H1 (cell line): Measurements from ENCODE around the gene VIPR1. TPM values are rescaled to one million over a fixed set of nuclear protein-coding genes. Genes with fewer than 3 reads are reported as not detected.

ENCODE experiments used
- CTCF ChIA-PET: fragments of 300-600 bp; sonication (Branson Sonifier 250); formaldehyde crosslinking; loops from one replicate; lab custom pipeline; 2021; ENCODE audit not compliant: partially characterized antibody; lab: Charles Lee
- POLR2A ChIA-PET: fragments of 300-600 bp; sonication (Branson Sonifier 250); formaldehyde crosslinking; loops from one replicate; lab custom pipeline; 2021; ENCODE audit warnings: inconsistent platforms; ENCODE audit not compliant: partially characterized antibody; lab: Charles Lee
- DNase-seq, 2 experiments: peaks; one replicate each; pipeline versions ENCODE4 v3.0.0 to v3.0.0-alpha.2; 2010 to 2022; ENCODE audit warnings: low spot score in 2 of 2, low read depth in 1 of 2, mixed read lengths in 1 of 2
- FAIRE-seq: peaks from 2 replicates; lab custom pipeline; 2011; peaks lifted over from hg19 to GRCh38; lab: Jason Lieb, UNC
- H2AFZ ChIP-seq: 2 replicates; pipeline ENCODE4 v1.8.1; 2012; ENCODE audit warnings: low read length, inconsistent platforms
- H2AK5ac ChIP-seq: 2 replicates; pipeline ENCODE4 v1.6.1; 2013; ENCODE audit warnings: low read depth, low read length
- H2BK120ac ChIP-seq: replicated peaks from 2 replicates; pipeline ENCODE3; 2013; ENCODE audit warnings: low read depth, low read length, inconsistent platforms
- H2BK12ac ChIP-seq: 2 replicates; pipeline ENCODE4 v1.6.1; 2013; ENCODE audit warnings: low read depth, low read length
- H2BK15ac ChIP-seq: 2 replicates; pipeline ENCODE4 v1.6.1; 2013; ENCODE audit warnings: low read length
- H2BK20ac ChIP-seq: 2 replicates; pipeline ENCODE4 v1.6.1; 2013; ENCODE audit warnings: low read length
- H2BK5ac ChIP-seq: 2 replicates; pipeline ENCODE4 v1.6.1; 2013; ENCODE audit warnings: low read depth, low read length
- H3K14ac ChIP-seq: 2 replicates; pipeline ENCODE4 v1.6.1; 2013; ENCODE audit warnings: inconsistent platforms; ENCODE audit not compliant: insufficient read length
- H3K18ac ChIP-seq: 2 replicates; pipeline ENCODE4 v1.6.1; 2013; ENCODE audit warnings: low read length; ENCODE audit errors: extremely low read depth
- H3K23ac ChIP-seq: 2 replicates; pipeline ENCODE4 v1.6.1; 2013; ENCODE audit warnings: inconsistent platforms; ENCODE audit not compliant: insufficient read length
- H3K23me2 ChIP-seq: 2 replicates; pipeline ENCODE4 v1.6.1; 2013; ENCODE audit warnings: low read depth, low read length
- H3K27ac ChIP-seq: 2 replicates; pipeline ENCODE4 v1.6.1; 2011; ENCODE audit warnings: low read depth, low read length, inconsistent platforms
- H3K27me3 ChIP-seq, 4 experiments: replicated peaks in 1 of 4; 1 replicate in 1 of 4; 2 replicates in 3 of 4; pipeline versions ENCODE4 v1.6.1 to v1.8.1; 2011 to 2013; ENCODE audit warnings: low read length in 3 of 4, mild to moderate bottlenecking in 3 of 4, inconsistent platforms in 2 of 4, mixed read lengths in 2 of 4, moderate library complexity in 1 of 4; ENCODE audit not compliant: control insufficient read depth in 3 of 4, insufficient read depth in 3 of 4; ENCODE audit errors: extremely low read depth in 1 of 4
- H3K36me3 ChIP-seq, 4 experiments: 2 replicates each; pipeline versions ENCODE4 v1.6.1 to v1.8.1; 2011 to 2013; ENCODE audit warnings: mild to moderate bottlenecking in 4 of 4, low read length in 3 of 4, moderate library complexity in 2 of 4, control low read depth in 1 of 4, inconsistent platforms in 1 of 4; ENCODE audit not compliant: insufficient read depth in 4 of 4, control insufficient read depth in 2 of 4
- H3K4ac ChIP-seq: replicated peaks from 2 replicates; pipeline ENCODE3; 2013; ENCODE audit warnings: low read length, low read depth, mixed read lengths, inconsistent platforms; ENCODE audit not compliant: insufficient read length
- H3K4me1 ChIP-seq, 4 experiments: replicated peaks in 1 of 4; 1 replicate in 1 of 4; 2 replicates in 3 of 4; pipeline versions ENCODE4 v1.6.1 to v1.8.1; 2011 to 2013; ENCODE audit warnings: low read length in 3 of 4, inconsistent platforms in 2 of 4, mixed read lengths in 1 of 4; ENCODE audit not compliant: insufficient read depth in 4 of 4, control insufficient read depth in 3 of 4
- H3K4me2 ChIP-seq, 2 experiments: 2 replicates each; pipeline versions ENCODE4 v1.6.1 to v1.8.1; 2011 to 2013; ENCODE audit warnings: low read depth in 2 of 2, low read length in 2 of 2, control low read depth in 1 of 2, inconsistent platforms in 1 of 2, mild to moderate bottlenecking in 1 of 2; ENCODE audit not compliant: insufficient read depth in 1 of 2
- H3K4me3 ChIP-seq, 4 experiments: fragments of 200-600, 300-600 bp in 1 of 4; sonication (generic), shearing (Covaris generic), sonication (Bioruptor Twin) in 1 of 4; 2 replicates each; pipeline versions ENCODE4 v1.5.1 to v1.8.1; 2011 to 2016; ENCODE audit warnings: low read length in 4 of 4, low read depth in 3 of 4, control low read depth in 2 of 4, inconsistent platforms in 2 of 4, mild to moderate bottlenecking in 2 of 4, mixed read lengths in 1 of 4, moderate library complexity in 1 of 4; ENCODE audit not compliant: insufficient read depth in 2 of 4; ENCODE audit errors: extremely low read depth in 1 of 4
- H3K56ac ChIP-seq: replicated peaks from 2 replicates; pipeline ENCODE3; 2013; ENCODE audit warnings: low read depth, mild to moderate bottlenecking, mixed read lengths, low read length, inconsistent platforms; ENCODE audit not compliant: insufficient read length
- H3K79me1 ChIP-seq: 2 replicates; pipeline ENCODE4 v1.6.1; 2013; ENCODE audit warnings: low read depth, low read length, control low read depth
- H3K79me2 ChIP-seq, 2 experiments: 2 replicates each; pipeline versions ENCODE4 v1.6.1 to v1.8.1; 2012 to 2013; ENCODE audit warnings: low read length in 2 of 2, mild to moderate bottlenecking in 2 of 2, inconsistent platforms in 1 of 2; ENCODE audit not compliant: insufficient read depth in 2 of 2, control insufficient read depth in 1 of 2
- H3K9ac ChIP-seq, 4 experiments: replicated peaks in 1 of 4; 1 replicate in 1 of 4; 2 replicates in 3 of 4; pipeline versions ENCODE4 v1.6.1 to v1.8.1; 2011 to 2013; ENCODE audit warnings: low read depth in 3 of 4, low read length in 3 of 4, control low read depth in 2 of 4, mild to moderate bottlenecking in 2 of 4, moderate library complexity in 2 of 4, inconsistent platforms in 1 of 4; ENCODE audit errors: extremely low read depth in 1 of 4
- H3K9me3 ChIP-seq, 2 experiments: 2 replicates each; pipeline versions ENCODE4 v1.6.1 to v1.8.1; 2012 to 2013; ENCODE audit warnings: mild to moderate bottlenecking in 2 of 2, moderate library complexity in 2 of 2, control low read depth in 1 of 2, inconsistent platforms in 1 of 2, low read depth in 1 of 2, low read length in 1 of 2, mixed read lengths in 1 of 2; ENCODE audit not compliant: insufficient read depth in 2 of 2
- H4K20me1 ChIP-seq, 2 experiments: replicated peaks in 1 of 2; 2 replicates each; pipeline versions ENCODE3 to v1.8.1; 2011 to 2013; ENCODE audit warnings: inconsistent platforms in 2 of 2, low read length in 2 of 2, mild to moderate bottlenecking in 1 of 2; ENCODE audit not compliant: insufficient read depth in 2 of 2, control insufficient read depth in 1 of 2
- H4K5ac ChIP-seq: 2 replicates; pipeline ENCODE4 v1.6.1; 2013; ENCODE audit warnings: low read length, low read depth, mixed read lengths, inconsistent platforms; ENCODE audit not compliant: insufficient read length
- H4K8ac ChIP-seq: 2 replicates; pipeline ENCODE4 v1.8.0; 2013; ENCODE audit warnings: mild to moderate bottlenecking, moderate library complexity, low read length, inconsistent platforms; ENCODE audit not compliant: insufficient read depth; ENCODE audit errors: extremely low read depth
- H4K91ac ChIP-seq: replicated peaks from 2 replicates; pipeline ENCODE3; 2013; ENCODE audit warnings: low read length, mixed read lengths, inconsistent platforms; ENCODE audit not compliant: insufficient read length
- CHD1 ChIP-seq: IDR thresholded peaks from 2 replicates; pipeline ENCODE4 v1.6.1; 2012; ENCODE audit warnings: low read depth, low read length, improper control_type of control experiment
- GTF2F1 ChIP-seq: IDR thresholded peaks from 2 replicates; pipeline ENCODE4 v1.6.1; 2012; ENCODE audit warnings: low read depth, low read length, improper control_type of control experiment, borderline replicate concordance
- KDM4A ChIP-seq: IDR thresholded peaks from one replicate; pipeline ENCODE4 v1.7.1; 2012; ENCODE audit warnings: low read depth, mild to moderate bottlenecking, moderate library complexity, low read length, inconsistent platforms; ENCODE audit not compliant: severe bottlenecking
- MAX ChIP-seq: IDR thresholded peaks from 2 replicates; pipeline ENCODE4 v1.6.1; 2012; ENCODE audit warnings: inconsistent platforms
- NANOG ChIP-seq: IDR thresholded peaks from 2 replicates; pipeline ENCODE4 v1.6.1; 2011; ENCODE audit warnings: low read length, low read depth, mild to moderate bottlenecking, inconsistent platforms; ENCODE audit not compliant: insufficient read depth, poor library complexity, severe bottlenecking
- RNF2 ChIP-seq: fragments of 200-900, 300-1000 bp; sonication (generic); IDR thresholded peaks from 2 replicates; pipeline ENCODE4 v1.7.1; 2016; ENCODE audit warnings: borderline replicate concordance, low read depth, mild to moderate bottlenecking, antibody characterized with exemption, low read length; ENCODE audit not compliant: poor library complexity, severe bottlenecking; ENCODE audit errors: missing control alignments
- SAP30 ChIP-seq: fragments of 300-600 bp; sonication (generic); IDR thresholded peaks from 2 replicates; pipeline ENCODE4 v1.7.1; 2012; ENCODE audit warnings: low read length, moderate library complexity, mild to moderate bottlenecking, inconsistent platforms; ENCODE audit not compliant: insufficient read depth, insufficient replicate concordance
- SIN3A ChIP-seq, 2 experiments: IDR thresholded peaks in 1 of 2; conservative IDR thresholded peaks in 1 of 2; 2 replicates each; pipeline ENCODE4 v1.6.1; 2011 to 2012; ENCODE audit warnings: low read length in 2 of 2, improper control_type of control experiment in 1 of 2, low read depth in 1 of 2, mild to moderate bottlenecking in 1 of 2
- SP1 ChIP-seq: IDR thresholded peaks from 2 replicates; pipeline ENCODE4 v1.6.1; 2011; ENCODE audit warnings: low read depth, low read length
- SP4 ChIP-seq: IDR thresholded peaks from 2 replicates; pipeline ENCODE4 v1.6.1; 2012; ENCODE audit warnings: low read length, inconsistent platforms
- YY1 ChIP-seq: IDR thresholded peaks from 2 replicates; pipeline ENCODE4 v1.6.1; 2011; ENCODE audit warnings: low read depth, mild to moderate bottlenecking, low read length
- polyA plus RNA-seq, 7 experiments: library from polyadenylated mRNA; depleted of rRNA in 3 of 7; stranded (reverse) in 5 of 7; unstranded in 2 of 7; fragments of >200 nt in 5 of 7; fragments of 200-250 nt in 2 of 7; gene quantifications; 1 replicate in 5 of 7; 2 replicates in 1 of 7; 4 replicates in 1 of 7; pipeline versions ENCODE4 v1.2.1 to v1.2.3, GENCODE V29; 2011 to 2013; ENCODE audit warnings: missing spikeins in 2 of 7, mixed read lengths in 2 of 7
- total RNA-seq: library from RNA; stranded (reverse); fragmentation: NEBNext Ultra II Directional; extraction: Animal tissue kit (Norgen Biotek cat#: 25700); gene quantifications from 2 replicates; pipeline ENCODE4 v1.2.1, GENCODE V29; 2021

The VIPR1 gene
- total and polyA plus RNA-seq, 2 of the 8 experiments (the other 6 are each of a cell fraction or from before 2014, with no cell fraction given) = 7.8 to 10.1 TPM

GRCh38 chr3:42530073-42530472 is 27.6 kb downstream of the VIPR1 start:
- no peaks in the 10 kb centered on the region for H3K36me3 ChIP-seq
- H3K9ac ChIP-seq = no peak overlapping the region
- no peak overlapping the region for H2BK15ac ChIP-seq
- no peak overlapping the region for H3K4me3 ChIP-seq
- no peak overlapping the region for H3K4me2 ChIP-seq
- H2BK20ac ChIP-seq = no peak overlapping the region
- no peak overlapping the region for H2BK12ac ChIP-seq
- no peak overlapping the region for H3K4ac ChIP-seq
- H3K18ac ChIP-seq = no peak overlapping the region
- TF ChIP-seq SP4 (no peak), YY1 (no peak), SAP30 (no peak), KDM4A (no peak), SP1 (no peak), RNF2 (no peak), SIN3A (conservative IDR thresholded peaks at IDR 0.05 in 1 of 2, IDR thresholded peaks at IDR 0.05 in 1 of 2; ENCODE audit: low read depth in 1 of 2, low read length in 2 of 2) (no peak), NANOG (no peak), CHD1 (no peak), MAX (no peak), GTF2F1 (no peak)
- ChIA-PET CTCF (interaction anchor here (23.3 kb wide), 1 partner anchor 13 kb away, joined by 458 read pairs; no protein-coding TSS in a partner anchor), POLR2A (no interaction called here)
- no peak overlapping the region for H4K91ac ChIP-seq
- H3K79me2 ChIP-seq = no peaks in the 10 kb centered on the region
- no peak overlapping the region for H2AFZ ChIP-seq
- DNase-seq (no peak), FAIRE-seq (no peak)
- H3K14ac ChIP-seq = no peak overlapping the region
- H3K23me2 ChIP-seq = peaks cover 6% of the 10 kb centered on the region; the same call in 1 of the 2 replicates
- H3K4me1 ChIP-seq = peaks cover under 1 to 12% (median 2%) of the 10 kb centered on the region in 4 experiments; a peak in 6 of 7 replicates
- H3K27ac ChIP-seq = no peak overlapping the region
- no peaks in the 10 kb centered on the region for H3K27me3 ChIP-seq
- peak overlapping the region; percentile 89 for H3K56ac ChIP-seq
- no peak overlapping the region for H3K23ac ChIP-seq
- H4K8ac ChIP-seq = no peak overlapping the region
- H3K79me1 ChIP-seq = no peaks in the 10 kb centered on the region
- no peak overlapping the region for H4K5ac ChIP-seq
- peaks cover 0 to 4% of the 10 kb centered on the region in 2 experiments for H4K20me1 ChIP-seq
- no peaks in the 10 kb centered on the region for H3K9me3 ChIP-seq
- no peak overlapping the region for H2BK120ac ChIP-seq
- no peak overlapping the region for H2BK5ac ChIP-seq
- no peak overlapping the region for H2AK5ac ChIP-seq
